HCT116 (cell line): ENCODE measurements around the gene ST3GAL2. TPM values are rescaled to one million over a fixed set of nuclear protein-coding genes. Genes with fewer than 3 reads are reported as not detected.

ENCODE experiments used
- ATAC-seq: fragments of 200-7000 bp; cut with Tn5 transposase; 2 replicates; pipeline ENCODE4 v1.9.1; 2020; ENCODE audit warnings: mild to moderate bottlenecking, moderate library complexity
- BruUV-seq: library from RNA; stranded (reverse); fragments of 400-500 nt; replicated peaks from 2 replicates; lab custom pipeline; 2021; lab: Mats Ljungman, UMichigan
- CTCF ChIA-PET: fragments of 300-600 bp; sonication (Branson Sonifier 250); formaldehyde crosslinking; loops from one replicate; lab custom pipeline; 2021; ENCODE audit warnings: antibody characterized with exemption; lab: Charles Lee
- POLR2A ChIA-PET: fragments of 300-600, 350-600 bp; sonication (Branson Sonifier 250); formaldehyde crosslinking; loops from one replicate; lab custom pipeline; 2021; ENCODE audit warnings: antibody characterized with exemption; lab: Charles Lee
- RAD21 ChIA-PET, 2 experiments: fragments of 300-600 bp; sonication (Branson Sonifier 250); formaldehyde crosslinking; loops; one replicate each; lab custom pipeline; 2023; ENCODE audit warnings: low total read pairs in 2 of 2; ENCODE audit not compliant: uncharacterized antibody in 2 of 2, unreplicated experiment in 2 of 2, low non-redundant PET in 1 of 2; lab: Charles Lee
- DNase-seq: peaks from one replicate; pipeline ENCODE4 v3.0.0-alpha.2; 2010; ENCODE audit warnings: low read depth, low spot score
- H2AFZ ChIP-seq: fragments of 200-600 bp; shearing (Covaris generic), sonication (generic); 2 replicates; pipeline ENCODE4 v1.6.1; 2017; ENCODE audit warnings: low read depth, mixed run types, mixed read lengths, antibody characterized with exemption, low read length; ENCODE audit not compliant: poor library complexity, severe bottlenecking
- H3K27ac ChIP-seq: 2 replicates; pipeline ENCODE4 v1.5.1; 2012; ENCODE audit warnings: low read depth, low read length
- H3K27me3 ChIP-seq: fragments of 200-600 bp; sonication (generic); 2 replicates; pipeline ENCODE4 v1.6.1; 2016; ENCODE audit warnings: mixed run types, low read length, mixed read lengths; ENCODE audit not compliant: insufficient read depth
- H3K36me3 ChIP-seq, 2 experiments: fragments of 200-500 bp in 1 of 2; fragments of 200-600 bp in 1 of 2; sonication (Bioruptor generic) in 1 of 2; sonication (generic) in 1 of 2; 2 replicates each; pipeline versions ENCODE4 v1.5.1 to v1.6.1; 2014 to 2016; ENCODE audit warnings: low read length in 2 of 2, inconsistent platforms in 1 of 2, mixed read lengths in 1 of 2, mixed run types in 1 of 2; ENCODE audit not compliant: insufficient read depth in 2 of 2, control insufficient read depth in 1 of 2
- H3K4me1 ChIP-seq, 2 experiments: fragments of 200-600 bp in 1 of 2; sonication (generic) in 1 of 2; 2 replicates each; pipeline versions ENCODE4 v1.5.1 to v1.6.1; 2012 to 2017; ENCODE audit warnings: low read length in 2 of 2, inconsistent platforms in 1 of 2, mild to moderate bottlenecking in 1 of 2, mixed read lengths in 1 of 2, mixed run types in 1 of 2, moderate library complexity in 1 of 2; ENCODE audit not compliant: insufficient read depth in 2 of 2, control insufficient read depth in 1 of 2
- H3K4me2 ChIP-seq: fragments of 200-600 bp; sonication (generic); 2 replicates; pipeline ENCODE4 v1.6.1; 2017; ENCODE audit warnings: mixed run types, low read length, mixed read lengths
- H3K4me3 ChIP-seq, 2 experiments: fragments of 200-600 bp in 1 of 2; sonication (generic) in 1 of 2; replicated peaks in 1 of 2; 2 replicates each; pipeline ENCODE4 v1.5.1; 2011 to 2016; ENCODE audit warnings: low read length in 2 of 2, control low read depth in 1 of 2, low read depth in 1 of 2, mild to moderate bottlenecking in 1 of 2, mixed read lengths in 1 of 2, mixed run types in 1 of 2
- H3K79me2 ChIP-seq: fragments of 200-600 bp; sonication (generic); 2 replicates; pipeline ENCODE4 v1.6.1; 2017; ENCODE audit warnings: mild to moderate bottlenecking, mixed run types, low read length, moderate library complexity, mixed read lengths; ENCODE audit not compliant: insufficient read depth
- H3K9ac ChIP-seq: fragments of 200-600 bp; sonication (generic); 2 replicates; pipeline ENCODE4 v1.6.1; 2016; ENCODE audit warnings: low read length, mixed read lengths
- H3K9me2 ChIP-seq: fragments of 200-600 bp; sonication (generic), shearing (Covaris generic); 2 replicates; pipeline ENCODE4 v1.6.1; 2017; ENCODE audit warnings: mixed run types, mild to moderate bottlenecking, moderate library complexity; ENCODE audit not compliant: insufficient read depth
- H3K9me3 ChIP-seq, 2 experiments: fragments of 200-500 bp in 1 of 2; fragments of 200-600 bp in 1 of 2; sonication (Bioruptor generic) in 1 of 2; sonication (generic) in 1 of 2; 2 replicates each; pipeline ENCODE4 v1.6.1; 2014 to 2017; ENCODE audit warnings: low read length in 2 of 2, mixed read lengths in 2 of 2, inconsistent platforms in 1 of 2, low read depth in 1 of 2, mild to moderate bottlenecking in 1 of 2, mixed run types in 1 of 2, moderate library complexity in 1 of 2; ENCODE audit not compliant: control insufficient read depth in 1 of 2, insufficient read depth in 1 of 2
- H4K20me1 ChIP-seq: fragments of 200-600 bp; sonication (generic), shearing (Covaris generic); 2 replicates; pipeline ENCODE4 v1.6.1; 2017; ENCODE audit warnings: mixed run types, mild to moderate bottlenecking, moderate library complexity; ENCODE audit not compliant: insufficient read depth
- CEBPB ChIP-seq: IDR thresholded peaks from 2 replicates; pipeline ENCODE4 v1.6.1; 2012; ENCODE audit warnings: low read depth
- EGR1 ChIP-seq: IDR thresholded peaks from 2 replicates; pipeline ENCODE4 v1.6.1; 2012; ENCODE audit warnings: low read depth
- POLR2AphosphoS5 ChIP-seq: IDR thresholded peaks from 2 replicates; pipeline ENCODE4 v1.6.1; 2011; ENCODE audit warnings: mild to moderate bottlenecking, low read depth, low read length, moderate library complexity
- SIN3A ChIP-seq: IDR thresholded peaks from 2 replicates; pipeline ENCODE4 v1.6.1; 2012; ENCODE audit warnings: low read depth
- SP1 ChIP-seq: IDR thresholded peaks from 2 replicates; pipeline ENCODE4 v1.6.1; 2012; ENCODE audit warnings: low read depth
- SRF ChIP-seq: IDR thresholded peaks from 2 replicates; pipeline ENCODE4 v1.6.1; 2012; ENCODE audit warnings: low read depth
- YY1 ChIP-seq: IDR thresholded peaks from 2 replicates; pipeline ENCODE4 v1.6.1; 2011; ENCODE audit warnings: low read length, low read depth, moderate library complexity, mild to moderate bottlenecking; ENCODE audit not compliant: insufficient replicate concordance; ENCODE audit errors: extremely low read depth
- ZFX ChIP-seq: fragments of 450-650 bp; IDR thresholded peaks from 2 replicates; pipeline ENCODE4 v1.6.1; 2017
- ZNF274 ChIP-seq: fragments of 200-500 bp; sonication (Bioruptor generic); IDR thresholded peaks from 2 replicates; pipeline ENCODE4 v1.6.1; 2014; ENCODE audit warnings: mild to moderate bottlenecking, low read depth, low read length, inconsistent platforms
- intact Hi-C: fragments of 100-400 bp; cut with micrococcal nuclease; formaldehyde crosslinking; loops from 2 replicates; pipeline ENCODE4 v1.10.0; 2022
- total RNA-seq: library from RNA; stranded (reverse); gene quantifications from one replicate; pipeline ENCODE4 v1.2.1, GENCODE V29; 2021; ENCODE audit not compliant: unreplicated experiment
- TF ChIP-seq, protein P1 (sequence below): IDR thresholded peaks from 2 replicates; pipeline ENCODE4 v1.6.1; 2011; ENCODE audit warnings: mild to moderate bottlenecking, low read length, moderate library complexity; ENCODE audit not compliant: insufficient replicate concordance; ENCODE audit errors: extremely low read depth
- TF ChIP-seq, protein P2 (sequence below): IDR thresholded peaks from 2 replicates; pipeline ENCODE4 v1.6.1; 2012
- TF ChIP-seq, protein P3 (sequence below): IDR thresholded peaks from 2 replicates; pipeline ENCODE4 v1.6.1; 2012; ENCODE audit warnings: low read depth

ST3GAL2 gene
- total RNA-seq, 1 experiment from 2014 or later, result 9.5 TPM

DNA sequence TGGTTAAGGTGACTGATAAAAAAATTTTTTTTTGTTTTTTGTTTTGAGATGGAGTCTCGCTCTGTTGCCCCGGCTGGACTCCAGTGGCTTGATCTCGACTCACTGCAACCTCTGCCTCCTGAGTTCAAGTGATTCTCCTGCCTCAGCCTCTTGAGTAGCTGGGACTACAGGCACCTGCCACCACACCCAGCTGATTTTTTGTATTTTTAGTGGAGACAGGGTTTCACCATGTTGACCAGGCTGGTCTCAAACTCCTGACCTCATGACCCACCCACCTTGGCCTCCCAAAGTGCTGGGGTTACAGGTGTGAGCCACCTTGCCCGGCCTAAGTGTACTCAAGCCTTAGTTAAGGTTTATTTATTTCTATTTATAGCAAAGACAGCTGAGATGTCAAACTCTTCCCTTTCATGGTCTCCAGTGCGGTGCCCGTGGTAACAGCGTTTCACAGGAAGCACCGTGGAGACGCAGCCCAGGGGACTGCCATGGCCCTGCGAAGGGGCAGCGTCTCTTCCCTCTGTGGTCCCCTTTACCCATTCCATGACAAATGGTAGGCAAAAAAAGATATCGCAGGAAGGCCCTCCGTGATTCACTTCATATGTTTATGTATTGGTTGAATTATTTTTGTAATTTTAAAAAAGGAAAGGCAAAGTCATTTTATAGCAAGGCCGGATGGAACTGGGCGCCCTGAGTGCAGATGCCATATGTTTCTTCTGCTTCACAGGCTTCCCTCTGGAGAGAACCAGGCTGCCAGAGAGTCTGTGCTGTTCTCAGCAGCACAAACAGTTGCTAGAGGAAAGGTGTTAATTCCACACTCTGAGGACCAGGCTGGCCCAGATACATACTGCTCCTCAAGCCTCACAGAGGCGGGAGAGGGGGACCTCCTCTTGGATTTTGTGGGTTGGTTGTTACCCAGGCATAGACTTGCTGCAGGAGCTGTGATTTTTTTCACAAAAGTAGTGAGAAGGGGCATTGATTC, 63.0 kb downstream of the ST3GAL2 start:
- intact Hi-C loops, result no loop called here
- no peak for TF ChIP-seq SRF
- Histone ChIP-seq H3K9ac (no peak overlapping the region), H3K36me3 (peaks cover 11 to 30% of the 10 kb centered on the region in 2 experiments; a peak in 3 of 4 replicates), H3K79me2 (peaks cover 19% of the 10 kb centered on the region), H3K27ac (no peak overlapping the region), H3K4me1 (peaks cover 4 to 12% of the 10 kb centered on the region in 2 experiments; a peak in 3 of 4 replicates), H4K20me1 (no peaks in the 10 kb centered on the region), H3K4me3 (no peak overlapping the region), H2AFZ (no peak overlapping the region), H3K9me3 (no peaks in the 10 kb centered on the region), H3K4me2 (no peak overlapping the region), H3K9me2 (no peaks in the 10 kb centered on the region), H3K27me3 (no peaks in the 10 kb centered on the region)
- no TSS peak for BruUV-seq
- ChIA-PET RAD21 (no interaction called here), CTCF (no interaction called here), POLR2A (interaction anchor here (1.0 kb wide), 1 partner anchor 9 kb away, joined by 4 read pairs; no protein-coding TSS in a partner anchor)
- DNase-seq, result no peak
- ATAC-seq, result no peak

DNA sequence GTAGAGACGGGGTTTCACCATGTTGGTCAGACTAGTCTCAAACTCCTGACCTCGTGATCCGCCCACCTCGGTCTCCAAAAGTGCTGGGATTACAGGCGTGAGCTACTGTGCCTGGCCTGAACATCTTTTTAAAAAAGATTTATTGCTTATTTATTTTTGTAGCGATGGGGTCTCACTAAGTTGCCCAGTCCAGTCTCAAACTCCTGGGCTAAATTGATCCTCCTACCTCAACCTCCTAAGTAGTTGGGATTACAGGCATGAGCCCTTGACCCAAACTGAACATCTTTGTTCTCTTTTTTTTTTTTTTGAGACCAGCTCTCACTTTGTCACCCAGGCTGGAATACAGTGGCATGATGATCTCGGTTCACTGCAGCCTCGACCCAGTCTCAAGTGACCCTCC, 64.7 kb downstream of the ST3GAL2 start:
- intact Hi-C loops, result loop anchor here (5.0 kb wide), 1 partner anchor 98 kb away; no protein-coding TSS in a partner anchor
- ATAC-seq, result no peak
- no peak for TF ChIP-seq ZFX
- TF ChIP-seq ZNF274, result no peak
- TF ChIP-seq CEBPB, result no peak
- no peak for TF ChIP-seq EGR1
- TF ChIP-seq SP1, result no peak
- TF ChIP-seq YY1, result no peak
- TF ChIP-seq, protein P1, sequence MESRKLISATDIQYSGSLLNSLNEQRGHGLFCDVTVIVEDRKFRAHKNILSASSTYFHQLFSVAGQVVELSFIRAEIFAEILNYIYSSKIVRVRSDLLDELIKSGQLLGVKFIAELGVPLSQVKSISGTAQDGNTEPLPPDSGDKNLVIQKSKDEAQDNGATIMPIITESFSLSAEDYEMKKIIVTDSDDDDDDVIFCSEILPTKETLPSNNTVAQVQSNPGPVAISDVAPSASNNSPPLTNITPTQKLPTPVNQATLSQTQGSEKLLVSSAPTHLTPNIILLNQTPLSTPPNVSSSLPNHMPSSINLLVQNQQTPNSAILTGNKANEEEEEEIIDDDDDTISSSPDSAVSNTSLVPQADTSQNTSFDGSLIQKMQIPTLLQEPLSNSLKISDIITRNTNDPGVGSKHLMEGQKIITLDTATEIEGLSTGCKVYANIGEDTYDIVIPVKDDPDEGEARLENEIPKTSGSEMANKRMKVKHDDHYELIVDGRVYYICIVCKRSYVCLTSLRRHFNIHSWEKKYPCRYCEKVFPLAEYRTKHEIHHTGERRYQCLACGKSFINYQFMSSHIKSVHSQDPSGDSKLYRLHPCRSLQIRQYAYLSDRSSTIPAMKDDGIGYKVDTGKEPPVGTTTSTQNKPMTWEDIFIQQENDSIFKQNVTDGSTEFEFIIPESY, result no peak
- no peak; the same call in 1 of the 2 replicates for TF ChIP-seq POLR2AphosphoS5
- TF ChIP-seq, protein P2, sequence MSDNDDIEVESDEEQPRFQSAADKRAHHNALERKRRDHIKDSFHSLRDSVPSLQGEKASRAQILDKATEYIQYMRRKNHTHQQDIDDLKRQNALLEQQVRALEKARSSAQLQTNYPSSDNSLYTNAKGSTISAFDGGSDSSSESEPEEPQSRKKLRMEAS, result no peak
- TF ChIP-seq, protein P3, sequence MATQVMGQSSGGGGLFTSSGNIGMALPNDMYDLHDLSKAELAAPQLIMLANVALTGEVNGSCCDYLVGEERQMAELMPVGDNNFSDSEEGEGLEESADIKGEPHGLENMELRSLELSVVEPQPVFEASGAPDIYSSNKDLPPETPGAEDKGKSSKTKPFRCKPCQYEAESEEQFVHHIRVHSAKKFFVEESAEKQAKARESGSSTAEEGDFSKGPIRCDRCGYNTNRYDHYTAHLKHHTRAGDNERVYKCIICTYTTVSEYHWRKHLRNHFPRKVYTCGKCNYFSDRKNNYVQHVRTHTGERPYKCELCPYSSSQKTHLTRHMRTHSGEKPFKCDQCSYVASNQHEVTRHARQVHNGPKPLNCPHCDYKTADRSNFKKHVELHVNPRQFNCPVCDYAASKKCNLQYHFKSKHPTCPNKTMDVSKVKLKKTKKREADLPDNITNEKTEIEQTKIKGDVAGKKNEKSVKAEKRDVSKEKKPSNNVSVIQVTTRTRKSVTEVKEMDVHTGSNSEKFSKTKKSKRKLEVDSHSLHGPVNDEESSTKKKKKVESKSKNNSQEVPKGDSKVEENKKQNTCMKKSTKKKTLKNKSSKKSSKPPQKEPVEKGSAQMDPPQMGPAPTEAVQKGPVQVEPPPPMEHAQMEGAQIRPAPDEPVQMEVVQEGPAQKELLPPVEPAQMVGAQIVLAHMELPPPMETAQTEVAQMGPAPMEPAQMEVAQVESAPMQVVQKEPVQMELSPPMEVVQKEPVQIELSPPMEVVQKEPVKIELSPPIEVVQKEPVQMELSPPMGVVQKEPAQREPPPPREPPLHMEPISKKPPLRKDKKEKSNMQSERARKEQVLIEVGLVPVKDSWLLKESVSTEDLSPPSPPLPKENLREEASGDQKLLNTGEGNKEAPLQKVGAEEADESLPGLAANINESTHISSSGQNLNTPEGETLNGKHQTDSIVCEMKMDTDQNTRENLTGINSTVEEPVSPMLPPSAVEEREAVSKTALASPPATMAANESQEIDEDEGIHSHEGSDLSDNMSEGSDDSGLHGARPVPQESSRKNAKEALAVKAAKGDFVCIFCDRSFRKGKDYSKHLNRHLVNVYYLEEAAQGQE, result no peak
- TF ChIP-seq SIN3A, result no peak

More for the DNA sequence above, 64.7 kb downstream of the ST3GAL2 start:
- Histone ChIP-seq H3K79me2 (peaks cover 2% of the 10 kb centered on the region; the same call in 1 of the 2 replicates), H3K9me3 (no peaks in the 10 kb centered on the region), H3K27ac (no peak overlapping the region), H3K4me3 (no peak overlapping the region), H3K9me2 (no peaks in the 10 kb centered on the region), H4K20me1 (no peaks in the 10 kb centered on the region), H2AFZ (no peak overlapping the region), H3K4me2 (no peak overlapping the region), H3K36me3 (peaks cover 18 to 34% of the 10 kb centered on the region in 2 experiments; a peak in 3 of 4 replicates), H3K27me3 (no peaks in the 10 kb centered on the region), H3K4me1 (peaks cover 1 to 3% of the 10 kb centered on the region in 2 experiments; a peak in 3 of 4 replicates), H3K9ac (no peak overlapping the region)
- DNase-seq, result no peak
- BruUV-seq, result no TSS peak
- RAD21 ChIA-PET, result interaction anchor here in 1 of 2 experiments (0.7 kb wide), 1 partner anchor 190 kb away, joined by 3 read pairs; no protein-coding TSS in a partner anchor
- POLR2A ChIA-PET, result interaction anchor here (1.3 kb wide), 1 partner anchor 13 kb away, joined by 3 read pairs; no protein-coding TSS in a partner anchor
- CTCF ChIA-PET, result no interaction called here
